Natural killer cell (primary cell): ENCODE measurements around the gene ZNF782. TPM values are rescaled to one million over a fixed set of nuclear protein-coding genes. Genes with fewer than 3 reads are reported as not detected.

Experiments
- ATAC-seq, 3 donors: fragments of 150-1000 bp in 2 of 3; fragments of 200-7000 bp in 1 of 3; cut with Tn5 transposase; 1 replicate in 1 of 3; 2 replicates in 2 of 3; pipeline ENCODE4 v1.10.0; 2021; ENCODE audit warnings: mild to moderate bottlenecking in 2 of 3, moderate library complexity in 2 of 3
- DNase-seq, 2 donors: peaks; one replicate each; pipeline versions ENCODE4 v3.0.0 to v3.0.0-alpha.2; 2013 to 2021; ENCODE audit warnings: mixed read lengths in 1 of 2
- H3K27ac ChIP-seq: one replicate; pipeline ENCODE4 v1.5.1; 2013; ENCODE audit warnings: mild to moderate bottlenecking, low read length
- H3K27me3 ChIP-seq: one replicate; pipeline ENCODE4 v1.6.1; 2013; ENCODE audit warnings: low read length; ENCODE audit not compliant: control insufficient read depth, insufficient read depth
- H3K36me3 ChIP-seq: one replicate; pipeline ENCODE4 v1.6.1; 2013; ENCODE audit warnings: low read length; ENCODE audit not compliant: control insufficient read depth, insufficient read depth
- H3K4me1 ChIP-seq: one replicate; pipeline ENCODE4 v1.6.1; 2013; ENCODE audit warnings: low read length; ENCODE audit not compliant: control insufficient read depth, insufficient read depth
- H3K4me3 ChIP-seq: one replicate; pipeline ENCODE4 v1.5.1; 2013; ENCODE audit warnings: low read length
- H3K9me3 ChIP-seq: one replicate; pipeline ENCODE4 v1.6.1; 2013; ENCODE audit warnings: low read length; ENCODE audit not compliant: control insufficient read depth, insufficient read depth
- H3K27ac Mint-ChIP-seq, 2 donors: one replicate each; pipeline ENCODE4 v1.8.0; 2022; ENCODE audit warnings: mild to moderate bottlenecking in 2 of 2, mixed read lengths in 2 of 2, moderate library complexity in 1 of 2
- H3K27me3 Mint-ChIP-seq, 2 donors: one replicate each; pipeline ENCODE4 v1.8.0; 2022; ENCODE audit warnings: low read depth in 2 of 2, mixed read lengths in 2 of 2
- H3K36me3 Mint-ChIP-seq: one replicate; pipeline ENCODE4 v1.8.0; 2022; ENCODE audit warnings: mixed read lengths
- H3K4me1 Mint-ChIP-seq, 2 donors: one replicate each; pipeline ENCODE4 v1.8.0; 2022; ENCODE audit warnings: mixed read lengths in 2 of 2
- H3K4me3 Mint-ChIP-seq: one replicate; pipeline ENCODE4 v1.8.0; 2022; ENCODE audit warnings: mild to moderate bottlenecking, moderate library complexity, mixed read lengths
- H3K9me3 Mint-ChIP-seq, 2 donors: one replicate each; pipeline ENCODE4 v1.8.0; 2022; ENCODE audit warnings: mixed read lengths in 2 of 2
- WGBS: methylation state at CpG from one replicate; pipeline ENCODE4 v1.1.7; 2013; ENCODE audit warnings: missing lambda C conversion rate; ENCODE audit not compliant: insufficient coverage; 5-methylcytosine and 5-hydroxymethylcytosine counted together
- intact Hi-C: fragments of 100-400 bp; cut with micrococcal nuclease; formaldehyde crosslinking; loops from one replicate; pipeline ENCODE4 v1.14.2; 2022
- total RNA-seq, 4 donors: library from RNA; stranded (reverse); fragments of 120-200 nt in 1 of 4; gene quantifications; one replicate each; pipeline versions ENCODE4 v1.2.3 to v1.2.4, GENCODE V29; 2013 to 2022
- TF ChIP-seq, protein P1 (sequence below): fragments of 200-600 bp; IDR thresholded peaks from one replicate; pipeline ENCODE4 v1.8.0; 2022; ENCODE audit warnings: antibody characterized with exemption

Gene ZNF782
- total RNA-seq, 3 donors from 2014 or later (not counting 1 experiment from before 2014, with no cell fraction given) = 7.3 to 10.1 (median 7.4) TPM

DNA sequence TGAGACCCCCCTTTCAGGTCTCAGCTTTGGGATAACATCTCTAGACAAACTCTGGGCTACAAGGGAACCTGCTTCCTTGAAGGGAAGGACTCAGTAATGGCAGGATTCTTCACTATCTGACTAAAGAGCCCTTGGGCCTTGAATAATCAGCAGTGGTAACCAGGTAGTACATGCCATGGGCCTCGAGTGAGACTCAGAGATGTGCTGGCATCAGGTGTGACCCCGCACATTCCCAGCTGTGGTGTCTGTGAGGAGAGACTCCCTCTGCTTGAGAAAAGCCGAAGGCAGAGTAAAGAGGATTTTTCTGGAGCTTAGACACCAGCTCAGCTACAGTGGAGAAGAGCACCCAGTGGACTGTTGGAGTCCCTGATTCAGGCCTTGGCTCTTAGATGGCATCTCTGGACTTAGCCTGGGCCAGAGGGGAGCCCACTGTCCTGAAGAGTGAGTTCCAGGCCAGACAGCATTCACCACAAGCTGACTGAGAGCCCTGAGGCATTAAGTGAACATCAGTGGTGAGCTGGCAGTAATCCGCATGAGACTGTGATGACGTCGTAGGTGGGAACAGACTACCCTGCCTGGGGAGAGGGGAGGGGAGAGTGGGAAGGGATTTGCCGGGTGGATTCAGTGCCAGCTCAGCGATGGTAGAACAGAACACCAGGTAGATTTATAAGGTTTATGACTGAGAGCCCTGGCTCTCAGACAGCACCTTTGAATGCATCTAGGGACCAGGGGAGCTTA lies 5.3 kb upstream of the ZNF782 start:
- no peaks in the 10 kb centered on the region for H3K9me3 Mint-ChIP-seq

GRCh38 chr9:96858670-96859069 lies 4.4 kb upstream of the ZNF782 start:
- Histone ChIP-seq H3K9me3 (no peaks in the 10 kb centered on the region), H3K27me3 (no peaks in the 10 kb centered on the region), H3K36me3 (peaks cover 2% of the 10 kb centered on the region), H3K4me3 (no peak overlapping the region), H3K27ac (no peak overlapping the region), H3K4me1 (peaks cover 5% of the 10 kb centered on the region)
- Mint-ChIP-seq H3K4me3 (no peak overlapping the region), H3K4me1 (peaks cover 6% of the 10 kb centered on the region in 2 donors), H3K27me3 (peaks cover 0 to 4% of the 10 kb centered on the region in 2 donors), H3K9me3 (no peaks in the 10 kb centered on the region), H3K27ac (peak overlapping the region in 1 of 2 donors; percentile 44), H3K36me3 (no peaks in the 10 kb centered on the region)
- 78% methylated on average over 8 of the region's 8 CpGs for WGBS
- TF ChIP-seq, protein P1, sequence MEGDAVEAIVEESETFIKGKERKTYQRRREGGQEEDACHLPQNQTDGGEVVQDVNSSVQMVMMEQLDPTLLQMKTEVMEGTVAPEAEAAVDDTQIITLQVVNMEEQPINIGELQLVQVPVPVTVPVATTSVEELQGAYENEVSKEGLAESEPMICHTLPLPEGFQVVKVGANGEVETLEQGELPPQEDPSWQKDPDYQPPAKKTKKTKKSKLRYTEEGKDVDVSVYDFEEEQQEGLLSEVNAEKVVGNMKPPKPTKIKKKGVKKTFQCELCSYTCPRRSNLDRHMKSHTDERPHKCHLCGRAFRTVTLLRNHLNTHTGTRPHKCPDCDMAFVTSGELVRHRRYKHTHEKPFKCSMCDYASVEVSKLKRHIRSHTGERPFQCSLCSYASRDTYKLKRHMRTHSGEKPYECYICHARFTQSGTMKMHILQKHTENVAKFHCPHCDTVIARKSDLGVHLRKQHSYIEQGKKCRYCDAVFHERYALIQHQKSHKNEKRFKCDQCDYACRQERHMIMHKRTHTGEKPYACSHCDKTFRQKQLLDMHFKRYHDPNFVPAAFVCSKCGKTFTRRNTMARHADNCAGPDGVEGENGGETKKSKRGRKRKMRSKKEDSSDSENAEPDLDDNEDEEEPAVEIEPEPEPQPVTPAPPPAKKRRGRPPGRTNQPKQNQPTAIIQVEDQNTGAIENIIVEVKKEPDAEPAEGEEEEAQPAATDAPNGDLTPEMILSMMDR = no peak
- ATAC-seq (no peak), DNase-seq (no peak)
- intact Hi-C loops = no loop called here

More for the DNA sequence above, 5.3 kb upstream of the ZNF782 start:
- ATAC-seq = no peak
- 89% methylated on average over 8 of the region's 8 CpGs for WGBS
- TF ChIP-seq, protein P1 = no peak
- peaks cover 0 to 4% of the 10 kb centered on the region in 2 donors for H3K27me3 Mint-ChIP-seq
- H3K36me3 Mint-ChIP-seq = no peaks in the 10 kb centered on the region
- Histone ChIP-seq H3K4me3 (no peak overlapping the region), H3K27me3 (no peaks in the 10 kb centered on the region), H3K27ac (no peak overlapping the region), H3K9me3 (no peaks in the 10 kb centered on the region), H3K4me1 (peaks cover 3% of the 10 kb centered on the region), H3K36me3 (peaks cover 2% of the 10 kb centered on the region)
- intact Hi-C loops = no loop called here
- no peak for DNase-seq
- no peak overlapping the region for H3K4me3 Mint-ChIP-seq
- no peak overlapping the region for H3K27ac Mint-ChIP-seq
- no peaks in the 10 kb centered on the region for H3K4me1 Mint-ChIP-seq

GRCh38 chr9:96858018-96858573 lies 3.8 kb upstream of the ZNF782 start:
- no peaks in the 10 kb centered on the region for H3K9me3 Mint-ChIP-seq
- H3K4me1 Mint-ChIP-seq = peaks cover 11 to 12% of the 10 kb centered on the region in 2 donors
- 78% methylated on average over 2 of the region's 2 CpGs for WGBS
- Histone ChIP-seq H3K9me3 (no peaks in the 10 kb centered on the region), H3K4me3 (no peak overlapping the region), H3K4me1 (peaks cover 11% of the 10 kb centered on the region), H3K27ac (no peak overlapping the region), H3K36me3 (peaks cover 2% of the 10 kb centered on the region), H3K27me3 (no peaks in the 10 kb centered on the region)
- no peak overlapping the region for H3K4me3 Mint-ChIP-seq
- no peaks in the 10 kb centered on the region for H3K36me3 Mint-ChIP-seq
- no peak for DNase-seq
- TF ChIP-seq, protein P1 = no peak
- intact Hi-C loops = no loop called here
- H3K27me3 Mint-ChIP-seq = peaks cover 0 to 4% of the 10 kb centered on the region in 2 donors
- no peak for ATAC-seq
- H3K27ac Mint-ChIP-seq = peak overlapping the region in 1 of 2 donors; percentile 44
